ENCODE results near the gene MOB3A. TPM values are rescaled to one million over a fixed set of nuclear protein-coding genes. Genes with fewer than 3 reads are reported as not detected.

MOB3A gene
- total and polyA plus RNA-seq, 9 of the 15 experiments (the other 6 are each of a cell fraction or from before 2014, with no cell fraction given) = 1.1 to 24.1 (median 6.0) TPM

- TF ChIP-seq JUN (IDR thresholded peaks at IDR 0.05; ENCODE audit: borderline replicate concordance, low read depth, low read length) = 0 out of 2 replicates have a peak, but pooled peaks have one; percentile 25
- no peak for TF ChIP-seq JUN (CRISPR knock-in tag; IDR thresholded peaks at IDR 0.05; ENCODE audit: borderline replicate concordance)
- TF ChIP-seq POLR2AphosphoS2 (IDR thresholded peaks at IDR 0.05; ENCODE audit: low read length) = peak; percentile 53; the same call in 1 of the 2 replicates
- TF ChIP-seq ATF7 (IDR thresholded peaks at IDR 0.05) = peak; percentile 81
- TF ChIP-seq ZBTB7A (IDR thresholded peaks at IDR 0.05; ENCODE audit: borderline replicate concordance, control insufficient read depth, low read depth, low read length) = peak; percentile 96
- TF ChIP-seq SMARCC2 (IDR thresholded peaks at IDR 0.05; ENCODE audit: low read depth) = no peak
- TF ChIP-seq RBM14 (IDR thresholded peaks at IDR 0.05; ENCODE audit: borderline replicate concordance, insufficient read depth, low read depth, low read length) = no peak
- TF ChIP-seq HDAC3 (IDR thresholded peaks at IDR 0.05; ENCODE audit: borderline replicate concordance, partially characterized antibody) = no peak
- no peak for TF ChIP-seq ZNF77 (CRISPR knock-in tag; IDR thresholded peaks at IDR 0.05)
- TF ChIP-seq HNRNPLL (IDR thresholded peaks at IDR 0.05; ENCODE audit: low read depth, low read length, poor library complexity, severe bottlenecking) = peak; percentile 73
- TF ChIP-seq UBTF (IDR thresholded peaks at IDR 0.05; ENCODE audit: borderline replicate concordance in 1 of 2, low read depth in 2 of 2, low read length in 2 of 2) = 0 out of 4 replicates have a peak, but pooled peaks of 1 of the 2 experiments have one; percentile 50
- TF ChIP-seq ZNF766 (CRISPR knock-in tag; conservative IDR thresholded peaks at IDR 0.05) = peak; percentile 31; the same call in 1 of the 2 replicates
- TF ChIP-seq MCM5 (IDR thresholded peaks at IDR 0.05; ENCODE audit: low read depth) = no peak
- TF ChIP-seq YY1 (IDR thresholded peaks at IDR 0.05; ENCODE audit: borderline replicate concordance in 1 of 3, control insufficient read depth in 1 of 3, extremely low read depth in 1 of 3, insufficient read depth in 3 of 3, insufficient read length in 1 of 3, insufficient replicate concordance in 2 of 3, low read depth in 1 of 3, low read length in 2 of 3) = peak in 2 of 3 experiments; percentile 65 to 75
- peak; percentile 71 for TF ChIP-seq AFF4 (CRISPR knock-in tag; IDR thresholded peaks at IDR 0.05)
- peak; percentile 49; the same call in 1 of the 2 replicates for TF ChIP-seq ZBTB17 (CRISPR knock-in tag; IDR thresholded peaks at IDR 0.05)
- peak; percentile 95; the same call in 1 of the 2 replicates for TF ChIP-seq HMGXB4 (CRISPR knock-in tag; IDR thresholded peaks at IDR 0.05)
These were observed 44.9 kb downstream of the MOB3A start, which contains the start of gene MKNK2 (continued) for GRCh38 chr19:2050991-2051772.

Measured in K562 (cell line).